Renal cortical epithelial cell (primary cell): Measurements from ENCODE around the gene LAMA5. TPM values are rescaled to one million over a fixed set of nuclear protein-coding genes. Genes with fewer than 3 reads are reported as not detected.
A peak's percentile ranks its signal among the peaks of the same experiment; 100 is the strongest.

Experiments used
- DNase-seq: peaks from one replicate; pipeline ENCODE4 v3.0.0-alpha.2; 2011; ENCODE audit warnings: low read depth
- total RNA-seq: library from RNA; depleted of rRNA; stranded (reverse); fragments of >200 nt; gene quantifications from 2 replicates; pipeline ENCODE4 v1.2.3, GENCODE V29; 2014

LAMA5 gene
- total RNA-seq, 1 donor from 2014 or later: 299 TPM

- DNase-seq: no peak
Measured at GRCh38 chr20:62349556-62350097, 17.5 kb downstream of the LAMA5 start.

DNA sequence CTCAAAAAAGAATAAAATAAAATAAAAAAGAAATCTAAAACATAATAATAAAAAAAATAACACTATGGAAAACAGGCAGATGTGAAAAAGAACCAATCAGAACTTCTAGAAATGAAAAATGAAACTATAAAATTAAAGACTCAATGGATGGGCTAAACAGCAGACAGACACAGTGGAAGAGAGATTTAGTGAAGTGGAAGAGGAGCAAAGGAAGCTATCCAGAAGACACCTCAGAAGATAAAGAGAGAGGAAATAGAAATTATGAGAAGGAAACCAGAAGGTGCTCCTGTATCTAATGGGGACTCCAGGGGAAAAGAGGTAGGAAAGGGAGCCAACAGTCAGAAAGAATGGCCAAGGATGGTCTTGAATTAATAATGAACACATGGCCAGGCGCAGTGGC lies 18.5 kb downstream of the LAMA5 start:
- no peak for DNase-seq

DNA sequence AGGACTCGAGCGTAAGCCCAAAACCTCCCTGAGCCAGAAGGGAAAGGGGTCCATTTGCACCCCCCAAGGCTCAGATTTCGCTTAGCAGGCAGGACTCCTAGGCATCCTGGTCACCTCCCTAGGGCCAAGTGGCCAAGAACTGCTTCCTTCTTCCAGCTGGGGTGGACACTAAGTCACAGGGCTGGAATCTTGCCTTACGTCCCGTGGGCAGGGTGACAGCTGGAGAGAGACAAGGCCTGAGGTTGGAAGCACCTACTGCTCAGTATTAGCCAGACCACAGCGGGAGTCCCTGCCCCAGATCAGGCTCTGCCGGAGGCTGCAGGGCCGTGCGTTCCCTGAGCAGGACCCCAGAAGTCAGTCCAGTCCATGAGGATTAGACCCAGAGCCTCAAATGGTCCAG lies 19.7 kb downstream of the LAMA5 start:
- DNase-seq: no peak

DNA sequence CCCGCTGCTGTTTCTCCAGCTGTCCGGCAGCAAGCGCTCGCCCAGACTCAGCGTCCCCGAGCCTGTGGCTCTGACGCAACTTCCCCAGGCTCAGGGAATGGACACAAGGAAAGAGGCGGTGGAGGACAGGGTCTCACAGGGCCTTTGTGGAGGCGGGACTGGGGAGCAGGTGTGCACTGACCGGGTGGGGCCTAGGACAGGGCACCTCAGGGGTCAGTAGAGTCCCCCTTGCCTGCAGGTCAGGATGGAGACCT lies 20.0 kb downstream of the LAMA5 start:
- no peak for DNase-seq

DNA sequence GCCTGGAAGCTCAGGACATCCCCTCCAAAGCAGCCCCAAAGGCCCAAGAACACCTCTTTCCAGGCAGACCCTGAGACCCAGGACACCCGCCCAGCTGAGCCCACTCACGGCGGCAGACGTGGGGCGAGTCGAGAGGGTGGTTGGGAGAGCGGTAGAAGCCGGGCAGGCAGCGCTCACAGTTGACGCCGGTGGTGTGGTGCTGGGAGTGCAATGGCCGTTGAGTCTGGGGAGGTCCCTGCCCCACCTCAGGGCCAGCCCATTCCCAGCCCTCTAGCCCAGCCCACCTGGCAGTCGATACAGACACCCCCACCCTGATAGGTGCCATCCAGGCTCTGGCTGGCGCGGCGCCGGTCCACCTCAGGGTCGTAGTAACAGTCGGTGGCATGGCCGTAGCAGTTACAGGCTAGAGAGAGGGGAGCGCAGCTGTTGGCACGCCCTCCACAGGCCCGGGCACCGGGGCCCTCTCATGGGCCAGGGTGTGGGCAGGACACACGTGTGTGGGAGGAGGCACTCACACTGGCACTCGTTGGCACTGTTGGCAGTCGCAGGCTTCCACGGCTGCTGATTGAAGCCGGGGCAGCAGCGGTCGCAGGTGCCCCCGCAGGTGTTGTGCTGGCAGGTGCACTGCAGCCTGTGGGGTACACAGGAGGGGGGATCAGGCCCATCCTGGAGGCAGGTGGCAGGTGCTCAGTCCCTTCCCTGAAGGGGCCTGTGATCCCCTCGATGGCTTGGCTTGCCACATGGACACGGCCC lies 20.5 kb downstream of the LAMA5 start:
- no peak for DNase-seq

DNA sequence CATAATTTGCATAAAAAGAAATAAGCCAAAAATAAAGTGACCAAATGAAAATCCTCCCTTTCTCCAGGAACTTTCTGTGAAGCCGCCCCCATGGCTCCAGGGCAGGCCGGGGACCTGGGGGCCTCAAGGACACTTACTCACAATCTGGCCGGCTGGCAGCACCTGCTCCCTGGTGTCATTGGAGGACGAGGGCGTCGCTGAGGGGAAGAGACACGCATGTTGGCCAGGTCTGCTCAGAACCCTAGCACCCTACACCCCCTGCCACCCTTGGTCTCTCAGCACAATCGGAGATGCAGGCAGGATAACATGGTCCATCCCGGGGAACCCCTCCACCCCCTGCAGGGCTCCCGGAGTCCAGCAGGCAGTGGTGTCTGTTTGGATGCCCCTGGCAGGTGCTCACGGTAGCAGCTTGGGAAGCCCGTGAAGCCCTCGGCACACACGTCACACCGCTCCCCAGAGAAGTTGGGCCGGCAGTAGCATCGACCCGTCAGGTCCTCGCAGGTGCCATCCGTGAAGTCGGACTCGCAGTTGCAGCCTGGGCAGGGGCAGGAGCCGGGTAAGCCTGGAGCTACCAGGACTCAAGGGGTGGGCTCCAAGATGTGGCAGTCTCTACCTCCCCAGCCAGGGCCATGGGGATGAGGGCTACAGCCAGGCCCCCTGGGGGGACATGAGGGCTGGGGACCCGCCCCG lies 21.3 kb downstream of the LAMA5 start:
- no peak for DNase-seq

- DNase-seq: peak; percentile 40
Measured at GRCh38 chr20:62344782-62345181, 22.3 kb downstream of the LAMA5 start.

DNA sequence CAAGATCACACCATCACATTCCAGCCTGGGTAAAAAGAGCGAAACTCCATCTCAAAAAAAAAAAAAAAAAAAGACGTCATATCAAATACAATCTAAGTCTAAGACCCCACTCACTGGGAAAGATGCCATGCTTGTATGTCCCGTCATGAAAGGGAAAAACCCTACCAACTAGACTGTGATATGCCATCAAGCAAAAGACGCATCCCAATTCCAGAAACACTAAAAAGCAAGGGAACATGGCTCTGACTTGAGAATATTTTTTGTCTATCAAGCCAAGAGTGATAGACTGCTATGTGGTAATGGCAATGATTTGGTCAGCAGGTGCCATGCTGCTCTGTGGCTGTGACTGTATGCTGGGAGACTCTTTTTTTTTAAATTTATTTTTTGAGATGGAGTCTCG lies 23.0 kb downstream of the LAMA5 start:
- no peak for DNase-seq

GRCh38 chr20:62342910-62343309 lies 24.2 kb downstream of the LAMA5 start:
- no peak for DNase-seq

DNA sequence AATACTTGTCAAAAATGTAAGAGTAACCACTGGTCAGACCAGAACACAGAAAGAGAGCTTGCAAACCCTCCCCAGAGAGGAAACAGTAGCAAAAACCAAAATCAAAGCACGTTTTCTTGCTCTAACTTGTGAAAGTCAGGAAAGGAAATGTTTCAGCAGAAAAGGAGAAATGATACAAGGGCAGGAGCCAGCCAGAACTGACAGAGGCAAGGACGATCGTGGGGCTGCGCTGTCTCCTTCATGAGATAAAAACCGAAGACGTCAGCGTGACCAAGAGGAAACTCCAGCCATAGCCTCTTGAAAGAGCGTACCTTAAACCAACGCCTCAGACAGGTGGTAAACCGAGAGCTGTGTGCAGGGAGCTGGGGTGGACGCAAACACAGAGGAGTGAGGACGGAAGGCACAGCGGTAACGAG lies 27.5 kb downstream of the LAMA5 start:
- DNase-seq: no peak

- no peak for DNase-seq
Measured at GRCh38 chr20:62338294-62338620, 28.9 kb downstream of the LAMA5 start.

DNA sequence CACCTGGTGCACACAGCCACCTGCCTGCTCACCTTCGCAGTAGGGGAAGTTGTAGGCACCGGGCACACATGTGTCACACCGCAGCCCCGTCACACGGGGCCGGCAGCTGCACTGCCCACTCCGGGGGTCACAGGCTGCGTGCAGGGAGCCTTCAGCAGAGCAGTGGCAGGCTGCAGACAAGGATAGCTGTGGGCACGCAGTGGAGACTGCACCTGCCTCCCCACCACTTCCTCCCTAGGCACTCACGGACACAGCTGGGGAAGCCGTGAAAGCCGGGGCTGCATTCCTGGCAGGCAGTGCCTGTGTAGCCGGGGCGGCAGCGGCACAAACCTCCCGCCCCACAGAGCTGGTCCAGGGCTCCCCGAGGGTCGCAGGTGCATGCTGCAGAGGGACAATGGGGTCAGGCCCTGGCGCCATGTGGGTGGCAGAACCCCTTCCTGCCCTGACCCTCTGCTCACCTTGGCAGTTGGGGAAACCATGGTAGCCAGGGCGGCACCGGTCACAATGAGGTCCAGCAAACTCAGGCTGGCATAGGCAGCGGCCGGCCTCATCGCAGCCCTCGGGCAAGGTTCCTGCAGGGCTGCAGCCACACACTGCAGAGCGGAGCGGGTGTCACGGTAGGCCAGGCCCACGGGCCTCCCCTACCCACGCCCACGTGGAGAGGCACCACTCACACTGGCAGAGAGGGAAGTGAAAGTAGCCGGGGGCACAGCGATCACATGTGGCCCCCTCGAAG lies 29.4 kb downstream of the LAMA5 start:
- no peak for DNase-seq

GRCh38 chr20:62336775-62337557 lies 30.1 kb downstream of the LAMA5 start:
- no peak for DNase-seq

- no peak for DNase-seq
Measured at GRCh38 chr20:62336329-62336728, 30.8 kb downstream of the LAMA5 start.

GRCh38 chr20:62335532-62335931 lies 31.6 kb downstream of the LAMA5 start:
- no peak for DNase-seq

GRCh38 chr20:62334881-62335280 lies 32.2 kb downstream of the LAMA5 start:
- no peak for DNase-seq

GRCh38 chr20:62333820-62334595 lies 33.1 kb downstream of the LAMA5 start:
- no peak for DNase-seq

- no peak for DNase-seq
Measured at GRCh38 chr20:62332989-62333819, 33.9 kb downstream of the LAMA5 start.

GRCh38 chr20:62332421-62332820 lies 34.7 kb downstream of the LAMA5 start:
- no peak for DNase-seq

DNA sequence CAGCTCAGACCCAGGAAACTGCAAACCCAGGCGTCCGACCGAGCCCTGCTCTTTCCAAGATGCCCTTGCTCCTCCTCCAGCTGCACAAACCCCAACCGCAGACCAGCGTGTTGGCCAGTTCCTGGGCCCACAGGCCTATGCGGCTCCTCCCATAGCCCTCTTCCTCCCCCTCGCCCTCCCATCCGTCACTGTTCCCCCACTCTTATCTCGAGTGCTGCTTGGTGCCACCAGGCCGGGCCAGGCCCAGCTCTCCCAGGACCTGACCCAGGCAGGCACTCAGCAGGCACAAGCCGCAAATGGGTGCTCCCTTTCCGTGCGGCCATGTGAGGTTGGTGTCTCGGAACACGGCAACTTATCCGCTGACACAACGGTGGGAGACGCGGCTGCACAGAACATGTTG lies 35.8 kb downstream of the LAMA5 start:
- no peak for DNase-seq
